ENCODE data around the gene ACOT7.

Gene ACOT7

GRCh38 chr1:6386371-6386949 lies 7.1 kb downstream of the ACOT7 start:
- DNase-seq (no peak), ATAC-seq (ENCODE audit: insufficient read depth, low read depth) (no peak)
- Histone ChIP-seq H3K9ac (ENCODE audit: low read depth, low read length) (no peak overlapping the region), H2AFZ (ENCODE audit: low read depth, low read length) (no peak overlapping the region), H3K4me1 (ENCODE audit: insufficient read depth, low read length) (peaks cover 18% of the 10 kb centered on the region), H3K9me3 (ENCODE audit: insufficient read depth, low read length, severe bottlenecking) (no peaks in the 10 kb centered on the region), H3K79me2 (ENCODE audit: insufficient read depth, low read length) (peaks cover 92% of the 10 kb centered on the region), H3K27me3 (ENCODE audit: insufficient read depth, low read length, poor library complexity) (no peaks in the 10 kb centered on the region), H3K36me3 (ENCODE audit: insufficient read depth, low read length) (peaks cover 22% of the 10 kb centered on the region), H3K4me2 (ENCODE audit: insufficient read depth, low read length) (no peak overlapping the region), H4K20me1 (ENCODE audit: insufficient read depth, low read length) (peaks cover 58% of the 10 kb centered on the region), H3K4me3 (ENCODE audit: low read depth in 1 of 2, low read length in 2 of 2) (no peak overlapping the region), H3K27ac (ENCODE audit: low read length) (no peak overlapping the region)
- TF ChIP-seq EZH2 (IDR thresholded peaks at IDR 0.05; ENCODE audit: borderline replicate concordance, low read depth, low read length, severe bottlenecking) (no peak), CTCF (IDR thresholded peaks at IDR 0.05; ENCODE audit: borderline replicate concordance, extremely low read depth, low read length, poor library complexity, severe bottlenecking) (no peak)

GRCh38 chr1:6385488-6386191 lies 7.9 kb downstream of the ACOT7 start:
- TF ChIP-seq CTCF (IDR thresholded peaks at IDR 0.05; ENCODE audit: borderline replicate concordance, extremely low read depth, low read length, poor library complexity, severe bottlenecking) (no peak), EZH2 (IDR thresholded peaks at IDR 0.05; ENCODE audit: borderline replicate concordance, low read depth, low read length, severe bottlenecking) (no peak)
- ATAC-seq (ENCODE audit: insufficient read depth, low read depth) (no peak), DNase-seq (no peak)
- no peak overlapping the region for H2AFZ ChIP-seq (ENCODE audit: low read depth, low read length)
- peaks cover 53% of the 10 kb centered on the region for H4K20me1 ChIP-seq (ENCODE audit: insufficient read depth, low read length)
- peaks cover 10% of the 10 kb centered on the region for H3K4me1 ChIP-seq (ENCODE audit: insufficient read depth, low read length)
- no peak overlapping the region for H3K4me2 ChIP-seq (ENCODE audit: insufficient read depth, low read length)
- H3K79me2 ChIP-seq (ENCODE audit: insufficient read depth, low read length), result peaks cover 92% of the 10 kb centered on the region
- no peak overlapping the region for H3K9ac ChIP-seq (ENCODE audit: low read depth, low read length)
- H3K27ac ChIP-seq (ENCODE audit: low read length), result no peak overlapping the region
- no peak overlapping the region for H3K4me3 ChIP-seq (ENCODE audit: low read depth in 1 of 2, low read length in 2 of 2)
- H3K27me3 ChIP-seq (ENCODE audit: insufficient read depth, low read length, poor library complexity), result no peaks in the 10 kb centered on the region
- H3K9me3 ChIP-seq (ENCODE audit: insufficient read depth, low read length, severe bottlenecking), result no peaks in the 10 kb centered on the region
- H3K36me3 ChIP-seq (ENCODE audit: insufficient read depth, low read length), result peaks cover 22% of the 10 kb centered on the region

GRCh38 chr1:6384962-6385361 lies 8.6 kb downstream of the ACOT7 start:
- Histone ChIP-seq H3K9me3 (ENCODE audit: insufficient read depth, low read length, severe bottlenecking) (no peaks in the 10 kb centered on the region), H4K20me1 (ENCODE audit: insufficient read depth, low read length) (peaks cover 52% of the 10 kb centered on the region), H2AFZ (ENCODE audit: low read depth, low read length) (no peak overlapping the region), H3K9ac (ENCODE audit: low read depth, low read length) (no peak overlapping the region), H3K4me3 (ENCODE audit: low read depth in 1 of 2, low read length in 2 of 2) (no peak overlapping the region), H3K27ac (ENCODE audit: low read length) (no peak overlapping the region), H3K27me3 (ENCODE audit: insufficient read depth, low read length, poor library complexity) (no peaks in the 10 kb centered on the region), H3K4me2 (ENCODE audit: insufficient read depth, low read length) (no peak overlapping the region), H3K4me1 (ENCODE audit: insufficient read depth, low read length) (peaks cover 4% of the 10 kb centered on the region), H3K36me3 (ENCODE audit: insufficient read depth, low read length) (peaks cover 20% of the 10 kb centered on the region), H3K79me2 (ENCODE audit: insufficient read depth, low read length) (peaks cover 92% of the 10 kb centered on the region)
- DNase-seq (no peak), ATAC-seq (ENCODE audit: insufficient read depth, low read depth) (no peak)
- no peak for TF ChIP-seq CTCF (IDR thresholded peaks at IDR 0.05; ENCODE audit: borderline replicate concordance, extremely low read depth, low read length, poor library complexity, severe bottlenecking)
- no peak for TF ChIP-seq EZH2 (IDR thresholded peaks at IDR 0.05; ENCODE audit: borderline replicate concordance, low read depth, low read length, severe bottlenecking)
